ENCODE data around the gene GRIK5.
"Not testable (repeated sequence)": the region's sequence is repeated elsewhere in the genome, so short reads cannot be mapped to it uniquely, and the experiment has no call there.

- TF ChIP-seq POLR2A (IDR thresholded peaks at IDR 0.05); CTCF (IDR thresholded peaks at IDR 0.05); EP300 (IDR thresholded peaks at IDR 0.05; ENCODE audit: low read depth); POLR2AphosphoS5 (IDR thresholded peaks at IDR 0.05): not testable (repeated sequence)
Observed at GRCh38 chr19:42040491-42040890, 29.5 kb downstream of the GRIK5 start.
